C4-2B (cell line): ENCODE measurements around the gene SIPA1L2.
"Not testable (repeated sequence)": the region's sequence is repeated elsewhere in the genome, so short reads cannot be mapped to it uniquely, and the experiment has no call there.

Source experiments
- H3K27ac ChIP-seq: fragments of 450-650 bp; 2 replicates; pipeline ENCODE4 v1.5.1; 2017
- ZFX ChIP-seq: fragments of 450-650 bp; IDR thresholded peaks from 2 replicates; pipeline ENCODE4 v1.6.1; 2017
- TF ChIP-seq, protein P1 (sequence below): fragments of 450-650 bp; conservative IDR thresholded peaks from 2 replicates; pipeline ENCODE4 v1.5.1; 2017; ENCODE audit warnings: mild to moderate bottlenecking

SIPA1L2 gene

DNA sequence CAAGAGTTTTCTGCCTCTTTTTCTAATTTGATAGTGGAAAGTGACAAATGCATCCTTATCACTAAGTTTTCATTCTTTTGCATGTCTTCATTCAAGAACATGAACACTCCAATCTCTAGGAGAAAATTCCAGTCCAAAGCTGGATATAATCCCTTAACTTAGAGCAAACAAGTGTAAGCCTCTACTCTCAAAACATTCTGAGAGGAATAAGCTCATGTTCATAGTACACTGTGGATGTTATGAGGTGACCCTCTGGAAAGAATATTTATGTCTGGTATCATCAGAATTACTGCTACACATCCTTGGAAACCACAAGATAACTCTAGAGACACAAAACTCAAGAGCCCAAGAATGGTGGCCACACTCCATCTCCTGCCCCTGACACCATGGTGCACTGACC, 15.1 kb downstream of the SIPA1L2 start:
- H3K27ac ChIP-seq: no peak overlapping the region
- no peak for TF ChIP-seq ZFX
- TF ChIP-seq, protein P1, sequence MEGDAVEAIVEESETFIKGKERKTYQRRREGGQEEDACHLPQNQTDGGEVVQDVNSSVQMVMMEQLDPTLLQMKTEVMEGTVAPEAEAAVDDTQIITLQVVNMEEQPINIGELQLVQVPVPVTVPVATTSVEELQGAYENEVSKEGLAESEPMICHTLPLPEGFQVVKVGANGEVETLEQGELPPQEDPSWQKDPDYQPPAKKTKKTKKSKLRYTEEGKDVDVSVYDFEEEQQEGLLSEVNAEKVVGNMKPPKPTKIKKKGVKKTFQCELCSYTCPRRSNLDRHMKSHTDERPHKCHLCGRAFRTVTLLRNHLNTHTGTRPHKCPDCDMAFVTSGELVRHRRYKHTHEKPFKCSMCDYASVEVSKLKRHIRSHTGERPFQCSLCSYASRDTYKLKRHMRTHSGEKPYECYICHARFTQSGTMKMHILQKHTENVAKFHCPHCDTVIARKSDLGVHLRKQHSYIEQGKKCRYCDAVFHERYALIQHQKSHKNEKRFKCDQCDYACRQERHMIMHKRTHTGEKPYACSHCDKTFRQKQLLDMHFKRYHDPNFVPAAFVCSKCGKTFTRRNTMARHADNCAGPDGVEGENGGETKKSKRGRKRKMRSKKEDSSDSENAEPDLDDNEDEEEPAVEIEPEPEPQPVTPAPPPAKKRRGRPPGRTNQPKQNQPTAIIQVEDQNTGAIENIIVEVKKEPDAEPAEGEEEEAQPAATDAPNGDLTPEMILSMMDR: no peak

DNA sequence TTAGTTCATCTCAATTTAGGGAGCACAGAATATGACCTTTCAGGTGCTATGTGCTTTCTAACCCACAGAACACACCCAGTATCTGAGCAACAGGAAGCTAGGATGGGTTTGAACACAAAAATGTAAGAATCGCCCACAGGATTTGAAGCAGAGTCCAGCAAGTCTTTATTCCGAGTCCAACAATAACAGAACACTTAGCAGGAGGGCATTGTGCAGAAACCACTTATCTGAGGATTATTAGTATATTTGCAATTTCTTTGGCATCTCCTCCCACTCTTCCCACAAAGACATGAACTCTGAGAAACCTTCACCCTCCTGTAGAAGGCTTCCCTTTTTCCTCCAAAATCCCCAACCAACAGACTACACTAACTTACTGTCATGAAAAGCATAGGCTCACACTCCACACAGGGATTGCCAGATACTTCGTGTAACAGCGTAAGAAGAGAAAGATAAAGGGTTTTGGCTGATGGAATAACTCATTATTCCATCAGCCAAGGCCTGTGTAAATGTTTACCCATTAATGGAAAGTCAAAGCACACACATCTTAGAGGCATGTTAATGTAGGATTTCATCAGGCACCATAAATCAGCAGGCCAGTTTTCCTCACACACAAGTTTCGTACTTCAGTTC, 16.1 kb downstream of the SIPA1L2 start:
- TF ChIP-seq, protein P1: no peak
- TF ChIP-seq ZFX: no peak
- H3K27ac ChIP-seq: no peak overlapping the region

DNA sequence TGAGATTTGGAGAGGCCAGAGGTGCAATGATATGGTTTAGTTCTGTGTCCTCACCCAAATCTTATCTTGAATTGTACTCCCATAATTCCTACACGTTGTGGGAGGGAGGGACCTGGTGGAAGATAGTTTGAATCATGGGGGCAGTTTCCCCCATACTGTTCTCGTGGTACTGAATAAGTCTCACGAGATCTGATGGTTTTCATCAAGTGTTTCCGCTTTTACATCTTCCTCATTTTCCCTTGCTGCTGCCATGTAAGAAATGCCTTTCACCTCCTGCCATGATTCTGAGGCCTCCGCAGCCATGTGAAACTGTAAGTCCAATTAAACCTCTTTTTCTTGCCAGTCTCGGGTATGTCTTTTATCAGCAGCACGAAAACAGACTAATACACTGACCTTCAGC, 17.1 kb downstream of the SIPA1L2 start:
- not testable (repeated sequence) for H3K27ac ChIP-seq

DNA sequence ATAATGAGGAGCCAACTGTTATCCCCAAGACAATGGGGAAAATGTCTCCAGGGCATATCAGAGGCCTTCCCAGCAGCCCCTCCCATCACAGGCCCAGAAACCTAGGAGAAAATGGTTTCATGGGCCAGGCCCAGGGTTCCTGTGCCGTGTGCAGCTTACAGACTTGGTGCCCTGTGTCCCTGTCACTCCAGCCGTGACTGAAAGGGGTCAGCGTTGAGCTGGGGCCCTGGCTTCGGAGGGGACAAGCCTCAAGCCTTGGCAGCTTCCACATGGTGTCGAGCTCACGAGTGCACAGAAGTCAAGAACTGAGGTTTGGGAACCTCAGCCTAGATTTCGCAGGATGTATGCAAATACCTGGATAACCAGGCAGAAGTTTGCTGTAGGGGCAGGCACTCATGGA, 18.1 kb downstream of the SIPA1L2 start:
- no peak for TF ChIP-seq ZFX
- TF ChIP-seq, protein P1: peak; percentile 24
- H3K27ac ChIP-seq: no peak overlapping the region

DNA sequence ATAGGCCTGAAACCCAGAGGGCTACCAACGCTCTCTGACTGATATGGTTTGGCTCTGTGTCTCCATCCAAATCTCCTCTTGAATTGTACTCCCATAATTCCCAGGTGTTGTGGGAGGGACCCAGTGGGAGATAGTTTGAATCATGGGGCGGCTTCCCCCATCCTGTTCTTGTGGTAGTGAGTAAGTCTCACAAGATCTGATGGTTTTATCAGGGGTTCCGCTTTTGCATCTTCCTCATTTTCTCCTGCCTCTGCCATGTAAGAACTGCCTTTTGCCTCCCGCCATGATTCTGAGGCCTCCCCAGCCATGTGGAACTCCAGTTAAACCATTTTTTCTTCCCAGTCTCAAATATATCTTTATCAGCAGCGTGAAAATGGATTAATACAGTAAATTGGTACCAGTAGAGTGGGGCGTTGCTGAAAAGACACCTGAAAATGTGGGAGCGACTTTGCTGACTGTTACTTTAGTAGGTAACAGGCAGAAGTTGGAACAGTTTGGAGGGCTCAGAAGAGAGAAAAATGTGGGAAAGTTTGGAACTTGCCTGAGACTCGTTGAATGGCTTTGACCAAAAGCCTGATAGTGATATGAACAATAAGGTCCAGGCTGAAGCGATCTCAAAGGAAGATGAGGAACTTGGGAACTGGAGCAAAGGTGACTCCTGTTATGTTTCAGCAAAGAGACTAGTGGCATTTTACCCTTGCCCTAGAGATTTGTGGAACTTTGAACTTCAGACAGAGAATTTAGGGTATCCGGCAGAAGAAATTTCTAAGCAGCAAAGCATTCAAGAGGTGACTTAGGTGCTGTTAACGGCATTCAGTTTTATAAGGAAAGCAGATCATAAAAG, 18.8 kb downstream of the SIPA1L2 start:
- not testable (repeated sequence) for H3K27ac ChIP-seq

DNA sequence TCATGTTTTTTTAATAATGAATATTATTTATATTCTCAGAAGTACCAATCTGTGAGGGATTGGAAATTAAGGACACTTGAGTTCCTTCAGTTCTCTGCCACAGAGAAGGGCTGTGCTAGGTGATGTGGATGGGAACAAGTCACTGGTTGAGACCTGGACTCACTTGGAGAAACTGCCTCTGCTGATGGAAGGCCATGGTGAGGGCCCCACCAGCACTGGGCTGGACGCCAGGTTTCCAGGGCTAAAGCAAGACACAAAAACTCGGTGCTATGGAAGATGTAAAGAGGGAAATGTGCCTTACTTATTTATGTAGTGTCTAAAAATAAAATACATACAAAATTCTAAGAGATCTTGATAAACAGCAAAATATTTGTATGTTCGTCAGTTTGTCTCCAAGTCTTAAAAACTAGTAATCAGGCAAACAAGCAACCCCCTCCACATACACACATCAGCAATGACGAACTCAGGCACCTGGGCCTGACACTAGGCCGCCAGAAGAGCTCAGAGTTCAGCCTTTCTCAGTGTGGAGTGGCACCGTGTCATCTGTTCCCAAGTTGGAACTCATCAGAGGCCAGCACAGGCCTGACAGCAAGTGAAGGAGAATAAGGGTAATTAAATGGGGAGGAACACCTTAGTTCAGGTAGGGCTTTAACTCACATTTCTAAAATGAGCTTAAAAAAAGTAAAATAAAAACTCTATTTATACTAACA, 19.6 kb downstream of the SIPA1L2 start:
- no peak overlapping the region for H3K27ac ChIP-seq
- TF ChIP-seq, protein P1: no peak
- no peak for TF ChIP-seq ZFX

DNA sequence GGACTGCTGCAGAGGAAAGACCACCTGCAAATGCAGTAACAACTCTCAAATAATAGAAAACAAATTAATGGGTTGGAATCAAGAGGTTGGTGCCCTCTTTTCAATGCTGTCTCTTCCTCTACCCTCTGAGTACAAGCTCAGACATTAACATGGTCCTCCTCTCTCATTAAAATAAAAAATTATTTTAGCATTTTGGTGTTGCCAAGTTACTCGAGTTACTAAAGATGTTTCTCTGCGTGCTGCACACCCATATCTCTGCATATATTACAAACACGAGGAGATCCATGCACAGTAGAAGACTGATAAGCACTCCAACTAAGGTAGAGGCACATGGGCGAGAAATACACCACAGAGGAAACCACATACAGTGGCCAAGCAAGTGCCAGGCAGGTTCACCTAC, 21.5 kb downstream of the SIPA1L2 start:
- no peak overlapping the region for H3K27ac ChIP-seq
- no peak for TF ChIP-seq ZFX
- TF ChIP-seq, protein P1: no peak

DNA sequence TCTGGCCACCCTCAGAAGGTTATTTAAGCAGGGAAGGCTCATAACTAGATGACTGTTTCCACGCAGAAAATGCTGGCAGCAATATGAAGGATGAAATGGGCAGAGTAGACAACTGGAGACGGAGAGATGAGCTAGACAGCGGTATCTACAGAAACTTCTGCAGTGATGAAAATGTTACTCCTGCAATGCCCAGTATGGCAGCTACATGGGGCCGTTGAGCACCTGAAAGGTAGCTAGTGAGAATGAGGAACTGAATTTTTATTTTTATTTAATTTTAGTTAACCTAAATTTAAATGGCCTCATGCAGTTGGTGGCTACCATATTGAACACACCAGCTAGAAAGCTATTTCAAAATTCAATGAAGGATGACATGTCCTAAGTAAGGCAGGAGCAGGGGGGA, 27.3 kb downstream of the SIPA1L2 start:
- TF ChIP-seq, protein P1: no peak
- TF ChIP-seq ZFX: no peak

More for the DNA sequence above, 27.3 kb downstream of the SIPA1L2 start:
- H3K27ac ChIP-seq: no peak overlapping the region
